Measurements from ENCODE around the gene SPTLC3.

Gene SPTLC3

DNA sequence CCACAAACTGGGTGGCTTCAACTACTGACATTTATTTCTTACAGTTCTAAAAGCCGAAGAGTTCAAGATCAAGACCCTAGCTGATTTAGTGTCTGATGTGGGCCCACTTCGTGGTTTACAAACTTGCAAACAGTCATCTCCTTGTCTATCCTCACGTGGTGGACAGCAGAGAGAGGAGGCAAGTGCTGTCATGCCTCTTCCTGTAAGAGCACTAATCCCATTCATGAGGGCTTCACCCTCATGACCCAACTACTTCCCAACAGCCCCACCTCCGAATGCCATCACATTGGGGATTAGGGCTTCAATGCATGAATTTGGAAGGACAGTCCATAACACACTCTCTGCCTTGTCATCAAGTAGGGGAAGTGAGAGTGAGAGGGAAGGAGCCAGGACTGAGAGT is 196.7 kb downstream of the SPTLC3 start:
- no peak for DNase-seq

DNA sequence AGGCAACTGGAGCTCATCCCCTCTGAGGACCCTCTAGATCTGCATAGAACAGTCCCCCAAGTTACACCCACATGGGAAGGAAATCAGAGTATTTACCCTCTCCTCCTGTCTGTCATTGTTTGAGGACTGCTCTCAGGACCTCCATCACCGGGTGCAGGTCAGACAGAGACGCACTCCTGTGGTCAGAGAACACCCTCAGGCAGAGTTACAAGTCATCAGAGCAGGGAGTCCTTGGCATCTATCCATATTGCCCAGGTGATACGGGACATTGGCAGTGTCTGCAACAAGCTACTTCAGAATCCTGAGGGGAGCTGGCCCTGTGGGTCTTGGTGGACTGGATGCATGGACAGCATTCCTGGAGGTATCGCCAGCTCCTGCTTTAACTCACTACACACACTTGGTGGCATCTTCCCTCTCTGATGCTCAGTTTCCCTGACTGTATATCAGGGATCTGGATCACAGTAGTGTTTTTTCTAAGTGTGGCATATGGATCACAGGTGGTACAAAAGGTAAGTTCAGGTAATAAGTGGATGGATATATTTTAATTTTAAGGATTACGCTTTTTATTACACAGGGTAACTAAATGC is 197.2 kb downstream of the SPTLC3 start:
- DNase-seq, result no peak

DNA sequence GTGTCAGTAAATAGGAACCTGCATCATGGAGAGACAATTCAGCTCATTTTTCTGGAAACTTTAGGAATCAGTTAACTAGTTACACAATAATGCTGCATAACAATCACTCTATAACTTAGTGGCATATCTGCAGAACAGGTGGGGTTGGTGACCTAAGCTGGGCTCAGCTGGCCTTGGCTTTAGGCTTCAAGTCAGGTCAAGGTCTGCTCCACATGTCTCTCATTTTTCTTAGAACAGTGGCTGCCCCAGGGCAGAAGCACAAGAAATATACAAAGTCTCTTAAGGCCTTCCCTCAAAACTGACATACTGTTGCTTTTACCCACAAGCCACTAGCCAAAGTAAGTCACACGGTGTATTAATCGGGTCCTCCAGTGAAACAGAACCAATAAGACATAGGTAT is 198.2 kb downstream of the SPTLC3 start:
- DNase-seq, result no peak

DNA sequence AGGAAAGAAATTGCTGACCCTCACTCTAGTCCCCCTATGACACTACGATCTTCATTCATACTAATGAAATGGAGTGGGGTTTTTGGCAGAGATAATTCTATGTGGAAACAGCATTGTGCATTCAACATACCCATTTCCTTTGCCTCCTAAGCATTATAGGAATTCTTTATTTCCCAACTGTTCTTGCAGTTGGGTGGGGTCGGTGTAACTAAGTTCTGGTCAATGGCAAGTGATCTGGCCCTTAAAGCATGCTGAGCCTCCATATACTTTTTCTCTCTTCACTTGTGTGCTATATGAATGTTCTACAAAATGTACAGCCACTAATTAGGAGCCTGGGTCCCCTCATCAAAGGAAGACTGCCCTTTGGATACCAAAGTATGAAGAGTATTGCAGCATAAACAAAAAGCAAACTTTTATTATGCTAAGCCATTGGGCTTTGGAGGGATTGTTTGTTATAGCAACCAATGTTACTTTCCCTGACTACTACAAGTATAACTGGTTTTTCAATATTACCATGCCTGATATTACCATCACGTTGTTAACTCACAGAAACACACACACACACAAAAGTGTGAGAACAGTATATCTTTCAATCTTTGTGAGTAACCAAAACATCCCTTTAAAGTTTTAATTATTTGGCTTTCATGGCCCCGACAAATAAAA is 203.3 kb downstream of the SPTLC3 start:
- DNase-seq, result no peak

DNA sequence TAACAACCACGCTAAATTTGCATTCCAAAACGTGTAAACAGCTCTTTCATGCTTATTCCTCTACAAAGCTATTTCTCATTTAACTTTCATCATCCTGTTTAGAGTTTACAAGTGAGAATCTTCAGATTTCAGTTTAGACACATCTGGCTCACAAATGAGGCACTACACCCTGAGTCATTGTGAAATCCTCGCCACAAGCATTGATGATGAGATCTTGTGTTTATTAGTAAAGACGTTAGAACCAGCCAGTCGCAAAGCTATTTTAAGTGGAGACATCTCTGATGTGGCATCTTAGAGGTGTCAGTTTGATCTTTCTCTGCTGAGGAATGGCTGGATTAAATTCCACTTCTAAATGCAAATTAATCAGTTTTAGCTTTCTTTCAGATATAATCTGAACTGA is 204.0 kb downstream of the SPTLC3 start:
- no peak for DNase-seq

DNA sequence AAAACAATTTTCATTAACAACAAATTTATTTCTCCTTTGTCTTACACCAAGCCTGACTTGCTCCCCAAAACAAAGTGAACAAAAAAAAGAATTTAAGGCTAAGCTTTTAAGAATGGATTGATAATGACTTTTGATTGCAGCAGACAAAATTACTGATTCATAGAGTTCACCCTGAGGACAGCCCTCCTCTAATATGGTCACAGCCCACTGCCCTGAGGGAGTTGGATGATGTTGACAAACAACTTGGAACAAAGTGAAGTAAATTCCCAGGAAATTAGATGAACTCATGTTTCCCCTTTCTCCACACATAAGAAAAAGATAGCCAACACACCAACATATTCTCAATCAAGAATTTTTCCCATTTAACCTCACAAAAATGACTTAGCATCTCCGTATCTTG is 204.6 kb downstream of the SPTLC3 start:
- DNase-seq, result no peak

DNA sequence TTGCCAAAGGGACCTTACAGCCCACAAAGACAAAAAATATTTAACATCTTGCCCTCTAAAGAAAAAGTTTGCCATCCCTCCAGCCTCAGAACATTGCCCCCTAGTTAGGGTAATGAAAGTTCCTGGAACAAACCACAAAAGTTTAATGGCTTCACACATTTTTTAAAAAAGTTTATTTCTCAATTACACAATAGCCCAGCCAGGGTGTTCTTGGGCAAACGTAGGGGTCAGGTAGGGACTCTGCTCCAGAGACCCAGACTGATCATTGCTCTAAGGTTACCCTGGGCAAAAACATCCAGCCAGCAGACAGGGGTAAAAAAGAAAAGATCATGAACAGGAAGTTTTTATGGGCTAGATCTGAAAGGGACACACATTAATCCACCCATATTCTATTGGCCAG is 207.8 kb downstream of the SPTLC3 start:
- no peak for DNase-seq

All from cortex of kidney (tissue), 1 donor.